AG04450 (cell line): Measurements from ENCODE around the gene TNS3. TPM values are rescaled to one million over a fixed set of nuclear protein-coding genes. Genes with fewer than 3 reads are reported as not detected.

ENCODE experiments used
- CTCF ChIA-PET: fragments of 300-600, 350-600 bp; formaldehyde crosslinking; extraction: SDS; loops from one replicate; lab custom pipeline; 2022; ENCODE audit warnings: antibody characterized with exemption, inconsistent platforms; lab: Charles Lee
- POLR2A ChIA-PET: fragments of 350-600 bp; formaldehyde crosslinking; extraction: SDS; loops from one replicate; lab custom pipeline; 2021; ENCODE audit warnings: antibody characterized with exemption, inconsistent platforms; lab: Yijun Ruan, JAX
- DNase-seq: peaks from one replicate; pipeline ENCODE4 v3.0.0-alpha.2; 2011; ENCODE audit warnings: low read depth, low spot score
- H3K27ac ChIP-seq: one replicate; pipeline ENCODE4 v1.5.1; 2012; ENCODE audit warnings: low read depth, low read length, control low read depth
- H3K27me3 ChIP-seq: one replicate; pipeline ENCODE4 v1.6.0; 2012; ENCODE audit warnings: low read length; ENCODE audit not compliant: control insufficient read depth, insufficient read depth
- H3K4me3 ChIP-seq: 2 replicates; pipeline ENCODE4 v1.5.1; 2011; ENCODE audit warnings: mild to moderate bottlenecking, low read depth, low read length, control low read depth
- H3K9me3 ChIP-seq: 2 replicates; pipeline ENCODE4 v1.5.1; 2012; ENCODE audit warnings: low read length; ENCODE audit not compliant: control insufficient read depth, insufficient read depth
- polyA minus RNA-seq: library from RNA; depleted of rRNA, polyadenylated mRNA; stranded (reverse); fragments of >200 nt; gene quantifications from 2 replicates; pipeline ENCODE4 v1.2.3, GENCODE V29; 2011; rRNA and poly(A)+ RNA removed
- polyA plus RNA-seq: library from polyadenylated mRNA; depleted of rRNA; stranded (reverse); fragments of >200 nt; gene quantifications from 2 replicates; pipeline ENCODE4 v1.2.3, GENCODE V29; 2011; rRNA removed
- TF ChIP-seq, protein P1 (sequence below): IDR thresholded peaks from 2 replicates; pipeline ENCODE4 v1.5.1; 2011; ENCODE audit warnings: low read depth, low read length, control low read depth, inconsistent platforms

TNS3 gene
- polyA plus RNA-seq: 121 and 131 TPM in 2 replicates
- polyA minus RNA-seq: 326 and 376 TPM in 2 replicates

GRCh38 chr7:47581804-47582763 is at the start of gene TNS3:
TNS3 (minus strand) TSS chr7:47582111; CDS start chr7:47439636, 142,475 bp downstream.
- Histone ChIP-seq H3K4me3 (peak within 1 kb of the TSS; percentile 88), H3K27ac (peak within 1 kb of the TSS; percentile 82), H3K27me3 (no peaks in the 10 kb centered on the region), H3K9me3 (peaks cover 7% of the 10 kb centered on the region; the same call in 1 of the 2 replicates)
- ChIA-PET CTCF (interaction anchor here (0.6 to 1.5 kb wide), 4 partner anchors 9 to 237 kb away, joined by 3 to 4 read pairs (median 4); no protein-coding TSS in a partner anchor), POLR2A (interaction anchor here (1.0 to 4.2 kb wide), 5 partner anchors 10 to 100 kb away, joined by 4 to 14 read pairs (median 5); no protein-coding TSS in a partner anchor)
- DNase-seq: no peak
- TF ChIP-seq, protein P1, sequence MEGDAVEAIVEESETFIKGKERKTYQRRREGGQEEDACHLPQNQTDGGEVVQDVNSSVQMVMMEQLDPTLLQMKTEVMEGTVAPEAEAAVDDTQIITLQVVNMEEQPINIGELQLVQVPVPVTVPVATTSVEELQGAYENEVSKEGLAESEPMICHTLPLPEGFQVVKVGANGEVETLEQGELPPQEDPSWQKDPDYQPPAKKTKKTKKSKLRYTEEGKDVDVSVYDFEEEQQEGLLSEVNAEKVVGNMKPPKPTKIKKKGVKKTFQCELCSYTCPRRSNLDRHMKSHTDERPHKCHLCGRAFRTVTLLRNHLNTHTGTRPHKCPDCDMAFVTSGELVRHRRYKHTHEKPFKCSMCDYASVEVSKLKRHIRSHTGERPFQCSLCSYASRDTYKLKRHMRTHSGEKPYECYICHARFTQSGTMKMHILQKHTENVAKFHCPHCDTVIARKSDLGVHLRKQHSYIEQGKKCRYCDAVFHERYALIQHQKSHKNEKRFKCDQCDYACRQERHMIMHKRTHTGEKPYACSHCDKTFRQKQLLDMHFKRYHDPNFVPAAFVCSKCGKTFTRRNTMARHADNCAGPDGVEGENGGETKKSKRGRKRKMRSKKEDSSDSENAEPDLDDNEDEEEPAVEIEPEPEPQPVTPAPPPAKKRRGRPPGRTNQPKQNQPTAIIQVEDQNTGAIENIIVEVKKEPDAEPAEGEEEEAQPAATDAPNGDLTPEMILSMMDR: no peak; the same call in 1 of the 2 replicates

DNA sequence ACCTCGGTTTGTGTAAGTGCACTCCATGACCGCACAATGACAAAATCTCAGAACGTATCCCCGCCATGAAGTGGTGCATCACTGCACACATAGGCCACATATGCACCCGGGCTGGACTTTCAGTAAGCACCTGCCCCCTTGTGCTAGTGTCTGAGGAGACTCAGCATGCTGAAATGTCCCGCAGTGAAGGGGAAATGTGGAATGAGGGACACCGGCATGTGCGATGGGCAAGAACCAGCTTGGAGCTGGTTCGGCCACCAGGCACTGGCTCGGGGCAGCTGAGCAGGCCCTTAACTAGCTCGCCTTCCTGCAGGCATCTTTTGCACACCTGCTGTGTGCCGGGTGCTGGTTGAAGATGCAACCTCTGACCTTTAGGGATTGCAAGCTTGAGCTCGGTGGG is 49.8 kb upstream of the TNS3 start:
- no peaks in the 10 kb centered on the region for H3K27me3 ChIP-seq
- no peak for DNase-seq
- H3K27ac ChIP-seq: no peak overlapping the region
- ChIA-PET CTCF (interaction anchor here (1.1 to 1.2 kb wide), 2 partner anchors 188 to 365 kb away, joined by 3 read pairs; no protein-coding TSS in a partner anchor), POLR2A (interaction anchor here (2.2 kb wide), 1 partner anchor 21 kb away, joined by 8 read pairs; no protein-coding TSS in a partner anchor)
- TF ChIP-seq, protein P1: no peak
- no peak overlapping the region for H3K4me3 ChIP-seq
- peaks cover 3% of the 10 kb centered on the region; the same call in 1 of the 2 replicates for H3K9me3 ChIP-seq

- peaks cover 3% of the 10 kb centered on the region; the same call in 1 of the 2 replicates for H3K9me3 ChIP-seq
- TF ChIP-seq, protein P1: no peak
- ChIA-PET CTCF (no interaction called here), POLR2A (no interaction called here)
- H3K27me3 ChIP-seq: no peaks in the 10 kb centered on the region
- no peak for DNase-seq
- no peak overlapping the region for H3K4me3 ChIP-seq
- H3K27ac ChIP-seq: no peak overlapping the region
Measured at GRCh38 chr7:47627580-47628283, 45.8 kb upstream of the TNS3 start.

- TF ChIP-seq, protein P1: no peak
- Histone ChIP-seq H3K4me3 (no peak overlapping the region), H3K27ac (no peak overlapping the region), H3K27me3 (no peaks in the 10 kb centered on the region), H3K9me3 (peaks cover 3% of the 10 kb centered on the region; the same call in 1 of the 2 replicates)
- no peak for DNase-seq
- ChIA-PET CTCF (interaction anchor here (0.6 kb wide), 1 partner anchor 59 kb away, joined by 5 read pairs; no protein-coding TSS in a partner anchor), POLR2A (no interaction called here)
Measured at GRCh38 chr7:47625861-47626715, 44.2 kb upstream of the TNS3 start.
